CD14-positive monocyte (primary cell): ENCODE results near the gene SLC12A7. TPM values are rescaled to one million over a fixed set of nuclear protein-coding genes. Genes with fewer than 3 reads are reported as not detected.
A peak's percentile ranks its signal among the peaks of the same experiment; 100 is the strongest.

Experiments
- DNase-seq, 3 donors: peaks; one replicate each; pipeline ENCODE4 v3.0.0-alpha.2; 2011 to 2022
- H2AFZ ChIP-seq: 2 replicates; pipeline ENCODE4 v1.6.0; 2012; ENCODE audit warnings: mild to moderate bottlenecking, low read depth, low read length, inconsistent platforms; ENCODE audit not compliant: insufficient read depth, poor library complexity, severe bottlenecking
- H3K27ac ChIP-seq, 2 donors: 1 replicate in 1 of 2; 2 replicates in 1 of 2; pipeline ENCODE4 v1.5.1; 2012 to 2013; ENCODE audit warnings: low read length in 2 of 2, control low read depth in 1 of 2, inconsistent platforms in 1 of 2, low read depth in 1 of 2, mild to moderate bottlenecking in 1 of 2
- H3K27me3 ChIP-seq, 2 donors: one replicate each; pipeline versions ENCODE4 v1.6.0 to v1.6.1; 2011 to 2013; ENCODE audit warnings: low read length in 2 of 2; ENCODE audit not compliant: control insufficient read depth in 2 of 2, insufficient read depth in 2 of 2
- H3K36me3 ChIP-seq, 2 donors: replicated peaks in 1 of 2; 1 replicate in 1 of 2; 2 replicates in 1 of 2; pipeline versions ENCODE4 v1.5.1 to v1.6.1; 2012 to 2013; ENCODE audit warnings: low read length in 2 of 2, control low read depth in 1 of 2, inconsistent platforms in 1 of 2, mild to moderate bottlenecking in 1 of 2; ENCODE audit not compliant: insufficient read depth in 2 of 2, control insufficient read depth in 1 of 2
- H3K4me1 ChIP-seq, 2 donors: 1 replicate in 1 of 2; 2 replicates in 1 of 2; pipeline versions ENCODE4 v1.5.1 to v1.6.1; 2012 to 2013; ENCODE audit warnings: low read length in 2 of 2, control low read depth in 1 of 2, inconsistent platforms in 1 of 2, mild to moderate bottlenecking in 1 of 2, moderate library complexity in 1 of 2; ENCODE audit not compliant: insufficient read depth in 2 of 2, control insufficient read depth in 1 of 2
- H3K4me2 ChIP-seq: replicated peaks from 2 replicates; pipeline ENCODE3; 2012; ENCODE audit warnings: low read length, moderate library complexity, mild to moderate bottlenecking; ENCODE audit not compliant: poor library complexity, severe bottlenecking; ENCODE audit errors: extremely low read depth
- H3K4me3 ChIP-seq, 3 experiments: fragments of 200-600 bp in 1 of 3; sonication (generic) in 1 of 3; replicated peaks in 1 of 3; 1 replicate in 2 of 3; 2 replicates in 1 of 3; pipeline ENCODE4 v1.5.1; 2011 to 2013; ENCODE audit warnings: low read length in 3 of 3, mild to moderate bottlenecking in 3 of 3, control low read depth in 2 of 3, low read depth in 2 of 3, inconsistent platforms in 1 of 3, moderate library complexity in 1 of 3
- H3K79me2 ChIP-seq: 2 replicates; pipeline ENCODE4 v1.6.0; 2012; ENCODE audit warnings: mild to moderate bottlenecking, control low read depth, inconsistent platforms, low read length, moderate library complexity; ENCODE audit not compliant: insufficient read depth
- H3K9ac ChIP-seq: 2 replicates; pipeline ENCODE4 v1.6.0; 2017; ENCODE audit warnings: low read length, mild to moderate bottlenecking; ENCODE audit not compliant: insufficient read depth, poor library complexity, severe bottlenecking
- H3K9me3 ChIP-seq, 2 donors: replicated peaks in 1 of 2; 1 replicate in 1 of 2; 2 replicates in 1 of 2; pipeline versions ENCODE4 v1.5.1 to v1.6.1; 2012 to 2013; ENCODE audit warnings: low read length in 2 of 2, control low read depth in 1 of 2; ENCODE audit not compliant: control insufficient read depth in 1 of 2, insufficient read depth in 1 of 2
- H4K20me1 ChIP-seq: 2 replicates; pipeline ENCODE4 v1.6.0; 2012; ENCODE audit warnings: mild to moderate bottlenecking, low read length, control low read depth, moderate library complexity; ENCODE audit not compliant: insufficient read depth
- H3K27ac Mint-ChIP-seq, 7 donors: one replicate each; pipeline ENCODE4 v1.8.0; 2020; ENCODE audit warnings: mild to moderate bottlenecking in 7 of 7, mixed read lengths in 7 of 7, moderate library complexity in 6 of 7, inconsistent platforms in 2 of 7
- H3K27me3 Mint-ChIP-seq, 3 donors: one replicate each; pipeline ENCODE4 v1.8.0; 2021 to 2022; ENCODE audit warnings: low read depth in 3 of 3, mild to moderate bottlenecking in 3 of 3, mixed read lengths in 3 of 3, moderate library complexity in 3 of 3, inconsistent platforms in 1 of 3
- H3K36me3 Mint-ChIP-seq, 2 donors: one replicate each; pipeline ENCODE4 v1.8.0; 2020; ENCODE audit warnings: mixed read lengths in 2 of 2, inconsistent platforms in 1 of 2, mild to moderate bottlenecking in 1 of 2
- H3K4me1 Mint-ChIP-seq: one replicate; pipeline ENCODE4 v1.8.0; 2020; ENCODE audit warnings: mild to moderate bottlenecking, mixed read lengths
- H3K4me3 Mint-ChIP-seq, 2 donors: one replicate each; pipeline ENCODE4 v1.8.0; 2020; ENCODE audit warnings: mild to moderate bottlenecking in 2 of 2, mixed read lengths in 2 of 2, moderate library complexity in 1 of 2
- H3K9me3 Mint-ChIP-seq, 7 donors: one replicate each; pipeline ENCODE4 v1.8.0; 2020 to 2022; ENCODE audit warnings: mixed read lengths in 7 of 7, mild to moderate bottlenecking in 6 of 7, moderate library complexity in 6 of 7, inconsistent platforms in 2 of 7
- WGBS: methylation state at CpG from one replicate; pipeline ENCODE4 v1.1.5; 2013; ENCODE audit warnings: missing lambda C conversion rate; ENCODE audit not compliant: insufficient coverage; 5-methylcytosine and 5-hydroxymethylcytosine counted together
- intact Hi-C, 2 donors: fragments of 100-400 bp; cut with micrococcal nuclease; formaldehyde crosslinking; loops; one replicate each; pipeline versions ENCODE4 v1.15.0 to v1.15.1; 2023
- polyA plus RNA-seq, 3 donors: library from polyadenylated mRNA; depleted of rRNA in 1 of 3; unstranded in 2 of 3; stranded (reverse) in 1 of 3; fragments of 300-500 nt in 2 of 3; fragments of >200 nt in 1 of 3; fragmentation: Illumina TruSeq in 2 of 3; gene quantifications; 1 replicate in 2 of 3; 2 replicates in 1 of 3; pipeline ENCODE4 v1.2.3, GENCODE V29; 2012 to 2021
- TF ChIP-seq, protein P1 (sequence below): fragments of 200-600 bp; IDR thresholded peaks from one replicate; pipeline ENCODE4 v1.8.0; 2022; ENCODE audit warnings: antibody characterized with exemption, mild to moderate bottlenecking

Gene SLC12A7
- polyA plus RNA-seq, 3 donors, result 8.2 to 31.2 (median 12.5) TPM

DNA sequence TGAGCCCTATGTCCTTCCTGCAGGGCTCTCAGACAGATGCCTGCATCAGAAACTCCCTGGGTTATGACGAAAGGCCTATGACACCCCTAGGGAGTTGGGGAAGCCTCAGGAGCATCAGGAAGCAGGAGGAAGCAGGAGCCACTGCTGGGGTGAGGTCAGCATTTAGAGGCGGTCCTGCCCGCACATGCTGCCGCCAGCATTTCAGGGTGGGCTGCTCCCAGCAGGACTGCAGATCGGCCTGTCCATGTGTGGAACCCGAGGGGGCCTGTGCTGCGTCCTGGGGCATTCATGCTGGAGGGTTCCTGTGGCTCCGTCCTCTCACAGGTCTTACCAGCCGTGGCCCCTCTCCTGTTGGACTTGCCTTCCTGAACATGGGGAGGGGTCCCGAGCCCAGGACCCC, 96.4 kb downstream of the SLC12A7 start:
- Histone ChIP-seq H3K9me3 (no peaks in the 10 kb centered on the region), H3K9ac (no peak overlapping the region), H4K20me1 (no peaks in the 10 kb centered on the region), H3K27me3 (peaks cover 0 to 9% of the 10 kb centered on the region in 2 donors), H3K4me1 (no peaks in the 10 kb centered on the region), H3K4me2 (no peak overlapping the region), H3K27ac (no peak overlapping the region), H3K4me3 (no peak overlapping the region), H2AFZ (no peak overlapping the region), H3K79me2 (no peaks in the 10 kb centered on the region), H3K36me3 (no peaks in the 10 kb centered on the region)
- Mint-ChIP-seq H3K4me3 (no peak overlapping the region), H3K4me1 (no peaks in the 10 kb centered on the region), H3K27ac (no peak overlapping the region), H3K36me3 (no peaks in the 10 kb centered on the region), H3K27me3 (peaks cover 7 to 18% (median 16%) of the 10 kb centered on the region in 3 donors), H3K9me3 (peaks cover 0 to 4% (median 0%) of the 10 kb centered on the region in 7 donors)
- intact Hi-C loops, result no loop called here
- WGBS, result 85% methylated on average over 10 of the region's 10 CpGs
- TF ChIP-seq, protein P1, sequence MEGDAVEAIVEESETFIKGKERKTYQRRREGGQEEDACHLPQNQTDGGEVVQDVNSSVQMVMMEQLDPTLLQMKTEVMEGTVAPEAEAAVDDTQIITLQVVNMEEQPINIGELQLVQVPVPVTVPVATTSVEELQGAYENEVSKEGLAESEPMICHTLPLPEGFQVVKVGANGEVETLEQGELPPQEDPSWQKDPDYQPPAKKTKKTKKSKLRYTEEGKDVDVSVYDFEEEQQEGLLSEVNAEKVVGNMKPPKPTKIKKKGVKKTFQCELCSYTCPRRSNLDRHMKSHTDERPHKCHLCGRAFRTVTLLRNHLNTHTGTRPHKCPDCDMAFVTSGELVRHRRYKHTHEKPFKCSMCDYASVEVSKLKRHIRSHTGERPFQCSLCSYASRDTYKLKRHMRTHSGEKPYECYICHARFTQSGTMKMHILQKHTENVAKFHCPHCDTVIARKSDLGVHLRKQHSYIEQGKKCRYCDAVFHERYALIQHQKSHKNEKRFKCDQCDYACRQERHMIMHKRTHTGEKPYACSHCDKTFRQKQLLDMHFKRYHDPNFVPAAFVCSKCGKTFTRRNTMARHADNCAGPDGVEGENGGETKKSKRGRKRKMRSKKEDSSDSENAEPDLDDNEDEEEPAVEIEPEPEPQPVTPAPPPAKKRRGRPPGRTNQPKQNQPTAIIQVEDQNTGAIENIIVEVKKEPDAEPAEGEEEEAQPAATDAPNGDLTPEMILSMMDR, result no peak
- DNase-seq, result no peak

DNA sequence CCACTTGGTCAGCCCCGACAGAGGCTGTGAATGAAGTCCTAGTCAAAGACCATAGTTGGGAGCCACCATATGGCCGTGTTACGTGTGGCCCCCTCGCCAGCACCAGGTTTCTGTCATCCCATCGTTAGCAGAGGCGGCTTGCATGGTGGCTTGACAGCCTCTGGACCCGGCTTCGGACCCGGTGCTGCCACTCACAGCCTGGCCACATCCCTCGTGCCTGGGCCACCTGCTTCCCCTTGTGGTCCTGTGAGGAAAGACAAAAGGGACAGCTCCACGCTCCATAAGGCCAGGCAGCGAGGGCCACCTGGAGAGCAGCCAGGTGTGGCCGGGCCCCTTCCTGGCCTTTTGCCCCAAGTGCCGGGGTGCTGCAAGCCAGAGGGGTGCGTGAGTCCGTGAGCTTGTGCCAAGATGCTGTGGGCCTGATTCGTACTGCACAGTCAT, 97.1 kb downstream of the SLC12A7 start:
- no peaks in the 10 kb centered on the region for H3K4me1 Mint-ChIP-seq
- WGBS, result 42% methylated on average over 17 of the region's 17 CpGs

More for the DNA sequence above, 97.1 kb downstream of the SLC12A7 start:
- Histone ChIP-seq H3K4me3 (no peak overlapping the region), H3K79me2 (no peaks in the 10 kb centered on the region), H3K27me3 (peaks cover 0 to 16% of the 10 kb centered on the region in 2 donors), H3K36me3 (no peaks in the 10 kb centered on the region), H3K4me1 (no peaks in the 10 kb centered on the region), H3K27ac (no peak overlapping the region), H2AFZ (no peak overlapping the region), H3K9me3 (no peaks in the 10 kb centered on the region), H3K9ac (no peak overlapping the region), H4K20me1 (no peaks in the 10 kb centered on the region), H3K4me2 (no peak overlapping the region)
- intact Hi-C loops, result no loop called here
- Mint-ChIP-seq H3K4me3 (no peak overlapping the region), H3K27ac (peak overlapping the region in 1 of 7 donors; percentile 53), H3K36me3 (no peaks in the 10 kb centered on the region), H3K27me3 (peaks cover 13 to 26% (median 23%) of the 10 kb centered on the region in 3 donors), H3K9me3 (peaks cover 0 to 4% (median under 1%) of the 10 kb centered on the region in 7 donors)
- TF ChIP-seq, protein P1, result no peak
- DNase-seq, result no peak
